HCT116 (cell line): ENCODE measurements around the gene FREY1. TPM values are rescaled to one million over a fixed set of nuclear protein-coding genes. Genes with fewer than 3 reads are reported as not detected.

Source experiments
- ATAC-seq: fragments of 200-7000 bp; cut with Tn5 transposase; 2 replicates; pipeline ENCODE4 v1.9.1; 2020; ENCODE audit warnings: mild to moderate bottlenecking, moderate library complexity
- BruUV-seq: library from RNA; stranded (reverse); fragments of 400-500 nt; replicated peaks from 2 replicates; lab custom pipeline; 2021; lab: Mats Ljungman, UMichigan
- CTCF ChIA-PET: fragments of 300-600 bp; sonication (Branson Sonifier 250); formaldehyde crosslinking; loops from one replicate; lab custom pipeline; 2021; ENCODE audit warnings: antibody characterized with exemption; lab: Charles Lee
- POLR2A ChIA-PET: fragments of 300-600, 350-600 bp; sonication (Branson Sonifier 250); formaldehyde crosslinking; loops from one replicate; lab custom pipeline; 2021; ENCODE audit warnings: antibody characterized with exemption; lab: Charles Lee
- RAD21 ChIA-PET, 2 experiments: fragments of 300-600 bp; sonication (Branson Sonifier 250); formaldehyde crosslinking; loops; one replicate each; lab custom pipeline; 2023; ENCODE audit warnings: low total read pairs in 2 of 2; ENCODE audit not compliant: uncharacterized antibody in 2 of 2, unreplicated experiment in 2 of 2, low non-redundant PET in 1 of 2; lab: Charles Lee
- DNase-seq: peaks from one replicate; pipeline ENCODE4 v3.0.0-alpha.2; 2010; ENCODE audit warnings: low read depth, low spot score
- H2AFZ ChIP-seq: fragments of 200-600 bp; shearing (Covaris generic), sonication (generic); 2 replicates; pipeline ENCODE4 v1.6.1; 2017; ENCODE audit warnings: low read depth, mixed run types, mixed read lengths, antibody characterized with exemption, low read length; ENCODE audit not compliant: poor library complexity, severe bottlenecking
- H3K27ac ChIP-seq: 2 replicates; pipeline ENCODE4 v1.5.1; 2012; ENCODE audit warnings: low read depth, low read length
- H3K27me3 ChIP-seq: fragments of 200-600 bp; sonication (generic); 2 replicates; pipeline ENCODE4 v1.6.1; 2016; ENCODE audit warnings: mixed run types, low read length, mixed read lengths; ENCODE audit not compliant: insufficient read depth
- H3K36me3 ChIP-seq, 2 experiments: fragments of 200-500 bp in 1 of 2; fragments of 200-600 bp in 1 of 2; sonication (Bioruptor generic) in 1 of 2; sonication (generic) in 1 of 2; 2 replicates each; pipeline versions ENCODE4 v1.5.1 to v1.6.1; 2014 to 2016; ENCODE audit warnings: low read length in 2 of 2, inconsistent platforms in 1 of 2, mixed read lengths in 1 of 2, mixed run types in 1 of 2; ENCODE audit not compliant: insufficient read depth in 2 of 2, control insufficient read depth in 1 of 2
- H3K4me1 ChIP-seq, 2 experiments: fragments of 200-600 bp in 1 of 2; sonication (generic) in 1 of 2; 2 replicates each; pipeline versions ENCODE4 v1.5.1 to v1.6.1; 2012 to 2017; ENCODE audit warnings: low read length in 2 of 2, inconsistent platforms in 1 of 2, mild to moderate bottlenecking in 1 of 2, mixed read lengths in 1 of 2, mixed run types in 1 of 2, moderate library complexity in 1 of 2; ENCODE audit not compliant: insufficient read depth in 2 of 2, control insufficient read depth in 1 of 2
- H3K4me2 ChIP-seq: fragments of 200-600 bp; sonication (generic); 2 replicates; pipeline ENCODE4 v1.6.1; 2017; ENCODE audit warnings: mixed run types, low read length, mixed read lengths
- H3K4me3 ChIP-seq, 2 experiments: fragments of 200-600 bp in 1 of 2; sonication (generic) in 1 of 2; replicated peaks in 1 of 2; 2 replicates each; pipeline ENCODE4 v1.5.1; 2011 to 2016; ENCODE audit warnings: low read length in 2 of 2, control low read depth in 1 of 2, low read depth in 1 of 2, mild to moderate bottlenecking in 1 of 2, mixed read lengths in 1 of 2, mixed run types in 1 of 2
- H3K79me2 ChIP-seq: fragments of 200-600 bp; sonication (generic); 2 replicates; pipeline ENCODE4 v1.6.1; 2017; ENCODE audit warnings: mild to moderate bottlenecking, mixed run types, low read length, moderate library complexity, mixed read lengths; ENCODE audit not compliant: insufficient read depth
- H3K9ac ChIP-seq: fragments of 200-600 bp; sonication (generic); 2 replicates; pipeline ENCODE4 v1.6.1; 2016; ENCODE audit warnings: low read length, mixed read lengths
- H3K9me2 ChIP-seq: fragments of 200-600 bp; sonication (generic), shearing (Covaris generic); 2 replicates; pipeline ENCODE4 v1.6.1; 2017; ENCODE audit warnings: mixed run types, mild to moderate bottlenecking, moderate library complexity; ENCODE audit not compliant: insufficient read depth
- H3K9me3 ChIP-seq, 2 experiments: fragments of 200-500 bp in 1 of 2; fragments of 200-600 bp in 1 of 2; sonication (Bioruptor generic) in 1 of 2; sonication (generic) in 1 of 2; 2 replicates each; pipeline ENCODE4 v1.6.1; 2014 to 2017; ENCODE audit warnings: low read length in 2 of 2, mixed read lengths in 2 of 2, inconsistent platforms in 1 of 2, low read depth in 1 of 2, mild to moderate bottlenecking in 1 of 2, mixed run types in 1 of 2, moderate library complexity in 1 of 2; ENCODE audit not compliant: control insufficient read depth in 1 of 2, insufficient read depth in 1 of 2
- H4K20me1 ChIP-seq: fragments of 200-600 bp; sonication (generic), shearing (Covaris generic); 2 replicates; pipeline ENCODE4 v1.6.1; 2017; ENCODE audit warnings: mixed run types, mild to moderate bottlenecking, moderate library complexity; ENCODE audit not compliant: insufficient read depth
- CBX3 ChIP-seq: IDR thresholded peaks from 2 replicates; pipeline ENCODE4 v1.6.1; 2012; ENCODE audit warnings: low read depth
- ELF1 ChIP-seq: IDR thresholded peaks from 2 replicates; pipeline ENCODE4 v1.6.1; 2012; ENCODE audit warnings: low read depth, borderline replicate concordance
- EZH2phosphoT487 ChIP-seq: fragments of 200-600 bp; IDR thresholded peaks from 2 replicates; pipeline ENCODE4 v1.6.1; 2018; ENCODE audit warnings: antibody characterized with exemption, borderline replicate concordance
- FOSL1 ChIP-seq: IDR thresholded peaks from 2 replicates; pipeline ENCODE4 v1.6.1; 2012; ENCODE audit warnings: low read depth
- JUND ChIP-seq: IDR thresholded peaks from 2 replicates; pipeline ENCODE4 v1.6.1; 2012
- POLR2A ChIP-seq: IDR thresholded peaks from 2 replicates; pipeline ENCODE4 v1.7.0; 2011; ENCODE audit warnings: borderline replicate concordance; ENCODE audit not compliant: insufficient read depth, insufficient read length; ENCODE audit errors: extremely low read depth
- POLR2AphosphoS5 ChIP-seq: IDR thresholded peaks from 2 replicates; pipeline ENCODE4 v1.6.1; 2011; ENCODE audit warnings: mild to moderate bottlenecking, low read depth, low read length, moderate library complexity
- RAD21 ChIP-seq: IDR thresholded peaks from 2 replicates; pipeline ENCODE4 v1.6.1; 2012; ENCODE audit warnings: low read depth, mild to moderate bottlenecking
- SIN3A ChIP-seq: IDR thresholded peaks from 2 replicates; pipeline ENCODE4 v1.6.1; 2012; ENCODE audit warnings: low read depth
- SRF ChIP-seq: IDR thresholded peaks from 2 replicates; pipeline ENCODE4 v1.6.1; 2012; ENCODE audit warnings: low read depth
- YY1 ChIP-seq: IDR thresholded peaks from 2 replicates; pipeline ENCODE4 v1.6.1; 2011; ENCODE audit warnings: low read length, low read depth, moderate library complexity, mild to moderate bottlenecking; ENCODE audit not compliant: insufficient replicate concordance; ENCODE audit errors: extremely low read depth
- ZFX ChIP-seq: fragments of 450-650 bp; IDR thresholded peaks from 2 replicates; pipeline ENCODE4 v1.6.1; 2017
- intact Hi-C: fragments of 100-400 bp; cut with micrococcal nuclease; formaldehyde crosslinking; loops from 2 replicates; pipeline ENCODE4 v1.10.0; 2022
- total RNA-seq: library from RNA; stranded (reverse); gene quantifications from one replicate; pipeline ENCODE4 v1.2.1, GENCODE V29; 2021; ENCODE audit not compliant: unreplicated experiment
- TF ChIP-seq, protein P1 (sequence below): IDR thresholded peaks from 2 replicates; pipeline ENCODE4 v1.6.1; 2012; ENCODE audit warnings: low read depth
- TF ChIP-seq, protein P2 (sequence below), 3 experiments: fragments of 200-600 bp in 1 of 3; sonication (generic) in 1 of 3; IDR thresholded peaks in 2 of 3; conservative IDR thresholded peaks in 1 of 3; 2 replicates each; pipeline ENCODE4 v1.5.1; 2012 to 2017; ENCODE audit warnings: low read depth in 2 of 3, low read length in 2 of 3, antibody characterized with exemption in 1 of 3, borderline replicate concordance in 1 of 3, control low read depth in 1 of 3, mild to moderate bottlenecking in 1 of 3, mixed read lengths in 1 of 3, mixed run types in 1 of 3, moderate library complexity in 1 of 3; ENCODE audit not compliant: insufficient read depth in 1 of 3
- TF ChIP-seq, protein P3 (sequence below): IDR thresholded peaks from 2 replicates; pipeline ENCODE4 v1.6.1; 2012

FREY1 gene
- total RNA-seq, 1 experiment from 2014 or later = 0.96 TPM

DNA sequence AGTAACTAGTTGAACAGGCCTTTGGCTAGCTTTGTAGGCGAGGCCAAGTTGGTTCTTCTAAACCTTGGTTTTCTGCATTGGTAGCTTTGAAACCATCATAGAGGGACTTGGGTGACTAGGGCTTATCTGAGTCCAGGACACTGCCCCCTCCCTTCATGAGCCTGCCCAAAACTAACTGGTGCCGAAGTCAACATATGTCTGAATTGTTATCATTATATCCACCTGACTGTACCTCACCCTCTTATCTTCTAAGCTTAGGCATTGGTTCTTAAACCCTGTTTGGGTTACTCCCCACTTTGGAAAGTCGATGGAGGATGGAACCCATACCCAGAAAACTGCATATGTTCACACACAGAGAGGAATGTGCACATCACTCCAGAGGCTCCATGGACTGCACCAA, 29.2 kb downstream of the FREY1 start (continued):
- TF ChIP-seq, protein P1, sequence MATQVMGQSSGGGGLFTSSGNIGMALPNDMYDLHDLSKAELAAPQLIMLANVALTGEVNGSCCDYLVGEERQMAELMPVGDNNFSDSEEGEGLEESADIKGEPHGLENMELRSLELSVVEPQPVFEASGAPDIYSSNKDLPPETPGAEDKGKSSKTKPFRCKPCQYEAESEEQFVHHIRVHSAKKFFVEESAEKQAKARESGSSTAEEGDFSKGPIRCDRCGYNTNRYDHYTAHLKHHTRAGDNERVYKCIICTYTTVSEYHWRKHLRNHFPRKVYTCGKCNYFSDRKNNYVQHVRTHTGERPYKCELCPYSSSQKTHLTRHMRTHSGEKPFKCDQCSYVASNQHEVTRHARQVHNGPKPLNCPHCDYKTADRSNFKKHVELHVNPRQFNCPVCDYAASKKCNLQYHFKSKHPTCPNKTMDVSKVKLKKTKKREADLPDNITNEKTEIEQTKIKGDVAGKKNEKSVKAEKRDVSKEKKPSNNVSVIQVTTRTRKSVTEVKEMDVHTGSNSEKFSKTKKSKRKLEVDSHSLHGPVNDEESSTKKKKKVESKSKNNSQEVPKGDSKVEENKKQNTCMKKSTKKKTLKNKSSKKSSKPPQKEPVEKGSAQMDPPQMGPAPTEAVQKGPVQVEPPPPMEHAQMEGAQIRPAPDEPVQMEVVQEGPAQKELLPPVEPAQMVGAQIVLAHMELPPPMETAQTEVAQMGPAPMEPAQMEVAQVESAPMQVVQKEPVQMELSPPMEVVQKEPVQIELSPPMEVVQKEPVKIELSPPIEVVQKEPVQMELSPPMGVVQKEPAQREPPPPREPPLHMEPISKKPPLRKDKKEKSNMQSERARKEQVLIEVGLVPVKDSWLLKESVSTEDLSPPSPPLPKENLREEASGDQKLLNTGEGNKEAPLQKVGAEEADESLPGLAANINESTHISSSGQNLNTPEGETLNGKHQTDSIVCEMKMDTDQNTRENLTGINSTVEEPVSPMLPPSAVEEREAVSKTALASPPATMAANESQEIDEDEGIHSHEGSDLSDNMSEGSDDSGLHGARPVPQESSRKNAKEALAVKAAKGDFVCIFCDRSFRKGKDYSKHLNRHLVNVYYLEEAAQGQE = no peak

DNA sequence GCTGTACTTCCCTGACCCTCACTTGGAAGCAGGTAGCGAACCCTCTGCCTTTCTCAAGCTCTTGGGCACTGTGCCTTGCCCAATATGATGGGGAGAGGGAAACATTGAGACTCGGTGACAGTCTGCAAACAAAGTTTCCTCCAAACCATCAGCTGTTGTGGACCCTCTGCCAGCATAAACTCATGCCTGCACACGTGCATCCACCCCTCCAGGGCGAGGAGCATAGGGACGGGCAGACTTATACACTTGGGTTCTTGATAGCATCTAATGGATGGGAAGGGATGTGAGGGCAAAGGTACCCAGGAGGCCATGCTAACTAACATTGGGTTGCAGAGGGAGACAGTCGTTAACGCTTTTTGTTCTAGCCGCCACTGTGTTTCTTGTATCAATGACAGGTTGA, 29.9 kb downstream of the FREY1 start:
- POLR2A ChIA-PET = no interaction called here
- no peak overlapping the region for H3K4me2 ChIP-seq
- no peak for ATAC-seq
- H3K36me3 ChIP-seq = peaks cover 5 to 13% of the 10 kb centered on the region in 2 experiments; a peak in 3 of 4 replicates
- H4K20me1 ChIP-seq = no peaks in the 10 kb centered on the region
- no peak overlapping the region for H2AFZ ChIP-seq
- TF ChIP-seq ZFX (no peak), CBX3 (no peak), FOSL1 (no peak)
- TF ChIP-seq, all 23 proteins: peak for 0
- no peaks in the 10 kb centered on the region for H3K9me3 ChIP-seq
- DNase-seq = no peak
- no peak overlapping the region for H3K4me3 ChIP-seq
- RAD21 ChIA-PET = no interaction called here
- no peak overlapping the region for H3K27ac ChIP-seq
- no TSS peak for BruUV-seq
- no peaks in the 10 kb centered on the region for H3K27me3 ChIP-seq
- H3K9ac ChIP-seq = no peak overlapping the region
- CTCF ChIA-PET = no interaction called here
- no peaks in the 10 kb centered on the region for H3K79me2 ChIP-seq
- peaks cover 25 to 34% of the 10 kb centered on the region in 2 experiments for H3K4me1 ChIP-seq
- intact Hi-C loops = no loop called here
- H3K9me2 ChIP-seq = no peaks in the 10 kb centered on the region

DNA sequence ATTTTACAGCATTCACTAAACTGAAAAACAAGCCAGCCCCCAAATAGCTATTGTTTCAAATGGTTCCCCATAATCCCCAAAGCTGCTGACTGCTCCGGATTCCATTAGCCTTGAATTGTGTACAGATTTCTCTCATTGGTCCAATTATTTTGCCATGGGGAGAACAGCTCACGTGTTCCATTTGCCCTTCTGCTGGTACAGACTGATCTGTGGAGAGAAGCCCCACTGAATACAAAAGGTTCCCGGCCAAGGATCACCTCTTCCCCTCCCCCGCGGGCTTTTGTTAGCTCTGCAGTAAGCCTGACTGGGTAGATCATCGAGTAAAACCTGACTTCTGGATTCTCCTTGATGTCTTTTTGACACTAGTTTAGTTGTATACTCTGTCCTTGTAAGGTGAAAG, 30.7 kb downstream of the FREY1 start:
- Histone ChIP-seq H3K27me3 (no peaks in the 10 kb centered on the region), H3K79me2 (no peaks in the 10 kb centered on the region), H3K27ac (no peak overlapping the region), H3K9me2 (no peaks in the 10 kb centered on the region), H3K9me3 (no peaks in the 10 kb centered on the region), H4K20me1 (no peaks in the 10 kb centered on the region), H3K9ac (no peak overlapping the region), H3K4me1 (peaks cover 20 to 28% of the 10 kb centered on the region in 2 experiments), H3K36me3 (peaks cover 5 to 13% of the 10 kb centered on the region in 2 experiments; a peak in 3 of 4 replicates), H2AFZ (no peak overlapping the region), H3K4me3 (no peak overlapping the region), H3K4me2 (no peak overlapping the region)
- intact Hi-C loops = no loop called here
- no peak for TF ChIP-seq POLR2AphosphoS5
- no peak for TF ChIP-seq ELF1
- TF ChIP-seq SIN3A = no peak
- no peak for TF ChIP-seq CBX3
- TF ChIP-seq SRF = no peak
- no peak for TF ChIP-seq FOSL1
- TF ChIP-seq RAD21 = no peak
- TF ChIP-seq, protein P2, sequence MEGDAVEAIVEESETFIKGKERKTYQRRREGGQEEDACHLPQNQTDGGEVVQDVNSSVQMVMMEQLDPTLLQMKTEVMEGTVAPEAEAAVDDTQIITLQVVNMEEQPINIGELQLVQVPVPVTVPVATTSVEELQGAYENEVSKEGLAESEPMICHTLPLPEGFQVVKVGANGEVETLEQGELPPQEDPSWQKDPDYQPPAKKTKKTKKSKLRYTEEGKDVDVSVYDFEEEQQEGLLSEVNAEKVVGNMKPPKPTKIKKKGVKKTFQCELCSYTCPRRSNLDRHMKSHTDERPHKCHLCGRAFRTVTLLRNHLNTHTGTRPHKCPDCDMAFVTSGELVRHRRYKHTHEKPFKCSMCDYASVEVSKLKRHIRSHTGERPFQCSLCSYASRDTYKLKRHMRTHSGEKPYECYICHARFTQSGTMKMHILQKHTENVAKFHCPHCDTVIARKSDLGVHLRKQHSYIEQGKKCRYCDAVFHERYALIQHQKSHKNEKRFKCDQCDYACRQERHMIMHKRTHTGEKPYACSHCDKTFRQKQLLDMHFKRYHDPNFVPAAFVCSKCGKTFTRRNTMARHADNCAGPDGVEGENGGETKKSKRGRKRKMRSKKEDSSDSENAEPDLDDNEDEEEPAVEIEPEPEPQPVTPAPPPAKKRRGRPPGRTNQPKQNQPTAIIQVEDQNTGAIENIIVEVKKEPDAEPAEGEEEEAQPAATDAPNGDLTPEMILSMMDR (IDR thresholded peaks at IDR 0.05 in 2 of 3, conservative IDR thresholded peaks at IDR 0.05 in 1 of 3; ENCODE audit: borderline replicate concordance in 1 of 3, insufficient read depth in 1 of 3, low read depth in 2 of 3, low read length in 2 of 3) = no peak
- TF ChIP-seq, protein P3, sequence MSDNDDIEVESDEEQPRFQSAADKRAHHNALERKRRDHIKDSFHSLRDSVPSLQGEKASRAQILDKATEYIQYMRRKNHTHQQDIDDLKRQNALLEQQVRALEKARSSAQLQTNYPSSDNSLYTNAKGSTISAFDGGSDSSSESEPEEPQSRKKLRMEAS = no peak
- no peak for TF ChIP-seq JUND
- TF ChIP-seq EZH2phosphoT487 = no peak
- TF ChIP-seq YY1 = no peak
- no peak for TF ChIP-seq POLR2A
- DNase-seq (no peak), ATAC-seq (no peak)
- POLR2A ChIA-PET = no interaction called here
- RAD21 ChIA-PET = no interaction called here
- CTCF ChIA-PET = no interaction called here
- BruUV-seq = no TSS peak
